Left colon (tissue), 2 donors: ENCODE measurements around the gene UBA7. TPM values are rescaled to one million over a fixed set of nuclear protein-coding genes. Genes with fewer than 3 reads are reported as not detected.
A peak's percentile ranks its signal among the peaks of the same experiment; 100 is the strongest.

Experiments used
- ATAC-seq: fragments of 200-7000 bp; cut with Tn5 transposase; one replicate; pipeline ENCODE4 v1.9.1; 2020; ENCODE audit warnings: mild to moderate bottlenecking, moderate library complexity
- DNase-seq, 2 donors: peaks; one replicate each; pipeline ENCODE4 v3.0.0-alpha.2; 2020
- intact Hi-C, 2 donors: fragments of 100-400 bp; cut with DNase I in 1 of 2; cut with micrococcal nuclease in 1 of 2; formaldehyde crosslinking; loops; one replicate each; pipeline versions ENCODE4 v1.11.2 to v1.14.0; 2022; cut with DNase I, micrococcal nuclease
- total RNA-seq, 2 donors: library from RNA; stranded (reverse); fragmentation: NEBNext Ultra II Directional; extraction: Animal tissue kit (Norgen Biotek cat#: 25700); gene quantifications; one replicate each; pipeline ENCODE4 v1.2.1, GENCODE V29; 2021
- donor health status: DM: no; HTN: no; CAD: no.
- donor health status: DM: yes; HTN: yes; CAD: no.

UBA7 gene
- total RNA-seq, 2 donors from 2014 or later, result 71.6 to 102 TPM

DNA sequence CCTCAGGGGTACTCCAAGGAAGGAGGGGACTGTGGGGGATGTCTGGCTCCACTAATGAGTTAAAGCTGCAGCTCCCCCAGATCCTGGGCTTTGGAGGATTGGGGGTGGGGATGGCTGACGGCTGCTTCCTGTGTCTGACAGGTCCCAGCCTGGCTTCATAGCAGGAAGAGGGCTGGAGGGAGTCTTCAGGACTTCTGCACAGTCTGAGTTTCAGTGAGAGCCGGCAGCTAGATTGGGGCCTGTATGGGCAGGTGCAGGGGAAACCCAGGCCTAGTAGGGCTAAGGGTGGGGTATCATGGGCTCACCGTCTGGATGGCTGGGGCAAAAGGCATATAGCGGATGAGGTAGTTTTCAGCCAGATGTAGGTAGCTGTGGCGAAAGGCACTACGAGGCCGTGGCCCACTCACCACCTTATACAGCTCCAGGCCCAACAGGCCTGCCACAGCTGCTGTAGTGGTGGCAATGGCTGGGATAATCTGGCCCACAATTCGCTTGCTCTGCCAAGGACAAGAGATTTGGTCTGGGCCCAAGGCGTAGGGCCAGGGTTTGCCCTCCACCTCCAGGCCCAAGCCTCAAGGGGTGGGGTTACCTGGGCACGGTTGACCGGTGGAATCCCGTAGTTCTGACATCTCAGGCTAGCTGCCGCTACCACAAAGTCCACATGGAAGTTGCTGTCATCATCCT lies 6.2 kb downstream of the UBA7 start:
- DNase-seq (no peak), ATAC-seq (no peak)
- intact Hi-C loops, result loop anchor here in 1 of 2 donors (10.0 kb wide), 1 partner anchor 97 kb away; the partner anchor contains the start of gene MST1R

- DNase-seq (no peak), ATAC-seq (no peak)
- intact Hi-C loops, result loop anchor here in 1 of 2 donors (10.0 kb wide), 1 partner anchor 98 kb away; the partner anchor contains the start of gene MST1R
Observed at GRCh38 chr3:49806850-49807249, 6.9 kb downstream of the UBA7 start.

DNA sequence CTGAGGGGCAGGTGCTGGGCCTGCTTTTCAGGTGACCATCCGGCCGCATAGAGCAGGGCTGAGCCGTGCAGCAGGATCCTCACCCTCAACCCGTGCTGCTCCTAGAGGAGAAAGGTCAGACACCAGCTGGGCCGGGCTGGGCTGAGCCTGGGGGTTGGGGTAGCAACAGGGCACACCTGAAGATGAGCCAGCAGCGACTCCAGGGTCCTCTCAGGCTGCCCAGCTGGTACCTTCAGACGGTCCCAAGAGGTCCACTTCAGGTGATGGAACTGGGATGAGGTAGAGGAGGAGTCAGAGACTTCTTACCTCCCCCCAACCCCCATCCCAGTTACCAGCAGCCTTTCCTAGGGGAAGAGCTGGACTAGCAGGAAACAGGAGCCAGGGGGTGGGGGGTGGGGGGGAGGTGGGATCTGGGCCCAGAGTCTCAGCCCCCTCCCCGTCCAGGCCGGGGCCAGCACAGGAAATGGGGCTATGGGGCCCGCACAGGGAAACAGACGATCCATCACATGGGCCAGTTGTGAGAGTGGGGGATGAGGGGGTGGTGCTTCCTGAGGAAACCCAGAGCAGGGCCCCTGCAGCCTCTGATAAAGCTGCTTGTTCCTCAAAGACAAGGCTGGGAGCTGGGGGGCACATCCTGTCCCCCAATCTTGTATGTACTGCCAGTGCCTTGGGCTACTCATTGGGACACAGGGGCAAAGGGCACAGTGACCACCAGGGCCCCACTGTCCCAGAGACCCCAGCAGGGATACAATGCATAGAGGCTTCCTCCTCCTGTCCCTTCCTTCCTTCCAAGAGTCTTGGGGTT lies 7.7 kb downstream of the UBA7 start:
- intact Hi-C loops, result loop anchor here in 1 of 2 donors (10.0 kb wide), 1 partner anchor 99 kb away; the partner anchor contains the start of gene MST1R
- DNase-seq (peak in 1 of 2 donors; percentile 46), ATAC-seq (no peak)

DNA sequence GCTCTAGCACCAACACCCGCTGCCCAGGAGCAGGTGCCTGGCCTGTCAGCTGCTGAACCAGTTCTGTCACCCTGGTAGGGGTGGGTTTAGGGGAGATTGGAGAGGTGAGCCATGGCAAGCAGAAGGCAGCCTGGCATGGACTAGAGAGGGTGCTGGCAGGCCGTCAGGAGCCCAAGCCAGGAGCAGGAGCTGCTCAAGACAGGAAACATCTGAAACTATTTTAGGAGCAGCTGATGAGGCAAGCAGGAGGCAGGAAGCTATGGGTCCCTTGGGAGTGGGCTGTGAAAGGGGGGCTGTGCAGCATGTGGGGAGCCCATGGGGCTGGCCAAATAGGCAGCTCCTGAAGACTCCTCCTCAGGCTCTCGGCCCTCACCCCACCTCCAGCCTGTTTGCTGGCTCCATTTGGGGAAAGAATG lies 8.4 kb downstream of the UBA7 start:
- intact Hi-C loops, result loop anchor here in 1 of 2 donors (10.0 kb wide), 1 partner anchor 99 kb away; the partner anchor contains the start of gene MST1R
- ATAC-seq (peak; percentile 21), DNase-seq (peak; percentile 50 to 57)

DNA sequence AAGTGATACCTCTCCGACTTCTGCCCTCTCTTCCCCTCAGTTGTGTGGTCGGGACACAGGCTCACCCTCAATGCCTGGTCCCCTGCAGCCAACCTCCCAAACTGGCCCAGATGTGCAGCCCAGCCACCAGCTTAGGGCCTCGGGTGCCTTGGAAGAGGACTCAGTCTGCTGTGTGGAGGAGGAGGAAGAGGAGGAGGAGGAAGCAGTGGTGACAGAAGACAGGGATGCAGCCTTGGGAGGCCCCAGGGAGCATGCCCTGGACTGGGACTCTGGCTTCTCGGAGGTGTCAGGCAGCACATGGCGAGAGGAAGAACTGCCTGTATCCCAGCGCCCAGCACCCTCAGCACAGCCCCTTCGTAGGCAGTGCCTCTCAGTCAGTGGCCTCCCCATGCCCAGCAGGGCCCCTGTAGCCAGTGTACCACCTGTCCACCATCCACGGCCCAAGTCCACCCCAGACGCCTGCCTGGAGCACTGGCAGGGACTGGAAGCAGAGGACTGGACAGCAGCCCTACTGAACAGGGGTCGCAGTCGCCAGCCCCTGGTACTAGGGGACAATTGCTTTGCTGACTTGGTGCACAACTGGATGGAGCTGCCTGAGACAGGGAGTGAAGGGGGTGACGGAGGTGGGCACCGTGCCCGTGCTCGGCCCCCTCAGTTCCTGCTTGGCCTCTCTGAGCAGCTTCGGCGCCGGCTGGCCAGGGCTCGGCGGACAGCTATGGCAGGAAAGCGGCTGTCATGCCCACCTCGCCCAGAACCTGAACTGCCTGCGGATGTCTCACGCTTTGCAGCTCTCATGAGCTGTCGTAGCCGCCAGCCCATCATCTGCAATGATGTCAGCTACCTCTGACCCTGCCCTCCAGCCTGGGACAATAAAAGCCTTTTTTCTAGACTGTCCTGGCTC lies 9.4 kb downstream of the UBA7 start:
- intact Hi-C loops, result loop anchor here in 1 of 2 donors (5.0 to 10.0 kb wide), 2 partner anchors 38 to 100 kb away; partner anchors contain the start of gene MST1R
- DNase-seq (peak in 1 of 2 donors; percentile 20), ATAC-seq (no peak)

DNA sequence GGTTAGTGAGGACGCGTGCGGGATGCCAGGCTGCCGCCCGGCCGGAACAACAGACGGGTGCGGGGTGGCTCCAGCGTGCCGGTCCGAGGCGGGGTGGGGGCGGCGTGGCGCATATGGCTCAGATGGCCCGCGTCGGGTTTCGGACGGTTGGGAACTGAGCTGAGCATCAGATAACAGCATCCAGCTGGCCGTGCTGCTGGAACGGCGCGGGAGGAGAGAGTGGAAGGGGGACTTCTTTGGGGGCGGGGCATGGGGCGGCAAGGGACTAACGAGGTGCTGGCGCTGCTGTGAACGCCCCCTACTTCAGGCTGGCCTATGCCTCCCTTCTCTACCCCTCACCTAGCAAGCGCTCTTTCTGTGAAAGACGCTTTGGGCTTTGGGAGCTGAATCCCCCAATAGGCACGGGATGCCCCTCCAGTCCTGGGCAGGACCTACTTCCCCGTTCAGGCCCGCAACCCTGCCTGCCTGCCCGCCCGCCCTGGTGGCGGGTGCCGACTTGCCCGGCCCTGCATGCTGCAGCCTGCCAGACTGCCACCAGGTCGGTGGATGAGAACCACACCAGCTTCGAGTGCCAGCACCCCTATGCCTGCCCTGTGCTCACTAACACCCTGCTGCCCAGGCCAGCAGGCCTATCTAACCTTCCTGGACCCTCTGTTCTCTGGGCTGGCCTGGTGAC lies 10.2 kb downstream of the UBA7 start:
- intact Hi-C loops, result loop anchor here in 1 of 2 donors (5.0 to 10.0 kb wide), 2 partner anchors 39 to 101 kb away; partner anchors contain the start of gene MST1R
- peak in 1 of 2 donors; percentile 63 for DNase-seq
- no peak for ATAC-seq

DNA sequence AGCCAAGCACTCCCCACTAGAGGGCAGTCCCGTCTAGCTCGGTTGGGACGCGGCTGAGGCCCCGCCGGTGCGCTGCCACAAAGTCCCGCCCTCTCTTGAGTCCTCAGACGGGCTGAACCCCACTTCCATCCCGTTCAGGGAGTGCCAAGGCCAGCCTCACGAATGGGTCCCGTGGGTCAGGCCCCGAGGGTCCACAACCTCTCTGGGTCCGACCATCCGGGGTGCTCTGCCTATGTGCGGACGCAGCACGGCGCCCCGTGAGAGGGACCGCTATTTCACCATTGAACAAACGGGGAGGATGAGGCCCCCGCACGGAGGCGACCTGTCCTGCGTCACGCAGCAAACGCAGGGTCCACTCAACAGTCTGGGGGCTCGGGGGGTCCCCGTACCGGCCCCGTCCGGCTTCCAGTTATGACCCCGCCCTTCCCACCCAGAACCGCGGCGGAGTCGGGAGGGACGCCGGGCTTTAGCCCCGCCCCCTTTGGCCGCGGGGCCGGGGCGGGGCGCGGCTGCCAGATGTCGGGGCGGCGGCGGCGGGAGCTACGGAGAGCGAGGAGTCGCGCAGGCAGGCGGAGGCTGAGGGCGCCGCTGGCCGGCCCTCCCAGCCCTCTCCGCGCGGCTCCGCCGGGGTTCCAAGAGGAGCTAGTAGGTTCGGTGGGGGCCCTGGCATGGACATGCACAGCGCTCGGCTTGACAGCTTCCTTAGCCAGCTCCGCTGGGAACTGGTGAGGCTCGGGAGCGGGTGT lies 10.9 kb downstream of the UBA7 start, which contains the start of gene INKA1:
INKA1 (plus strand) TSS at position 543 of the 746 bp plus-strand sequence; CDS start at position 675, 132 bp downstream.
- intact Hi-C loops, result loop anchor here in 1 of 2 donors (5.0 to 10.0 kb wide), 2 partner anchors 39 to 102 kb away; partner anchors contain the start of gene MST1R
- DNase-seq (peak; percentile 90 to 95), ATAC-seq (peak; percentile 88)

- no peak for ATAC-seq
- intact Hi-C loops, result loop anchor here in 1 of 2 donors (5.0 to 10.0 kb wide), 2 partner anchors 41 to 104 kb away; partner anchors contain the start of gene MST1R
- no peak for DNase-seq
Observed at GRCh38 chr3:49801160-49801559, 12.6 kb downstream of the UBA7 start.

DNA sequence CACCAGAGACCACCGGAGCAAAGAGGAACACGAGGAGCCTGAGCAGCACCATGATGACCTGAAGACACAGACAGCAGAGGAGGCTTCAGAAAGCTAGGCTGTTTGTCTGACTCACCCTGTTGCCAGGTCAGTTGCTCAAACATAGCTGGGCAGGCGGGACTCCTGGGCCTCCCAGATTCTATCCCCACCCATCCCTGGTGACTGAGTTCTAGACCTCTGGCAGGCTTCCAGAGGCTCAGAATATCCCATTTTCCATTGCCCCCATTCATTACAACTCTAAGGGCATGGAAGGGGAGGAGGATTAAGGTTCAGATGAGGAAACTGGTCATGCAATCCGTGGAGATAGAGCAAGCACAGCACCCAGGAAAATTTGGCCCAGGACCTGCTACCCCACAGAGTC lies 14.0 kb downstream of the UBA7 start, which contains the start of gene CDHR4:
CDHR4 (minus strand) TSS at position 113 of the 400 bp plus-strand sequence; CDS start at position 52, 61 bp downstream.
- intact Hi-C loops, result loop anchor here in 1 of 2 donors (5.0 to 10.0 kb wide), 2 partner anchors 43 to 105 kb away; partner anchors contain the start of gene MST1R
- no peak for DNase-seq
- ATAC-seq, result no peak

DNA sequence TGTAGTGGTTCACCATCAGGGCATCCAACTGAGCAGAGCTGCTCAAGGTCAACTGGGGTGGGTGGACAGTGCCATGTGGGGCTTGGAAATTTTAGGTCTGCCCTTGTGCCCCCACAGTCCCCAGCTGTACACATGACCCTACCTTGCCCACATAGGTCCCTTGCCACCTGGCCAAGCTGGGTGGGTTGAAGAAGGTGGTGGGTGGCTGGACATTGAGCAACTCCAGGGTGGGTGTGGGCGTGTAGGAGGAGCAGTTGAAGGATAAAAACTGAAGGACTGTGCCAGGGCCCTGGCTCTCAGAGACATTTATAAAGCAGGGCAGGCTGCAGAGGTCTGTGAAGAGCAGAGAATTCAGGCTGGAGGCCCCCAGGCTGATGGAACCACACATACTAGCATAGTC lies 14.6 kb downstream of the UBA7 start:
- intact Hi-C loops, result no loop called here
- ATAC-seq (no peak), DNase-seq (no peak)

- intact Hi-C loops, result no loop called here
- ATAC-seq, result no peak
- DNase-seq, result no peak
Observed at GRCh38 chr3:49794926-49795905, 18.5 kb downstream of the UBA7 start.

- ATAC-seq, result no peak
- intact Hi-C loops, result no loop called here
Observed at GRCh38 chr3:49794431-49794830, 19.3 kb downstream of the UBA7 start.

GRCh38 chr3:49793486-49794085 lies 20.2 kb downstream of the UBA7 start:
- intact Hi-C loops, result no loop called here
- no peak for ATAC-seq
- DNase-seq, result no peak

More at GRCh38 chr3:49794431-49794830, 19.3 kb downstream of the UBA7 start:
- DNase-seq, result no peak

DNA sequence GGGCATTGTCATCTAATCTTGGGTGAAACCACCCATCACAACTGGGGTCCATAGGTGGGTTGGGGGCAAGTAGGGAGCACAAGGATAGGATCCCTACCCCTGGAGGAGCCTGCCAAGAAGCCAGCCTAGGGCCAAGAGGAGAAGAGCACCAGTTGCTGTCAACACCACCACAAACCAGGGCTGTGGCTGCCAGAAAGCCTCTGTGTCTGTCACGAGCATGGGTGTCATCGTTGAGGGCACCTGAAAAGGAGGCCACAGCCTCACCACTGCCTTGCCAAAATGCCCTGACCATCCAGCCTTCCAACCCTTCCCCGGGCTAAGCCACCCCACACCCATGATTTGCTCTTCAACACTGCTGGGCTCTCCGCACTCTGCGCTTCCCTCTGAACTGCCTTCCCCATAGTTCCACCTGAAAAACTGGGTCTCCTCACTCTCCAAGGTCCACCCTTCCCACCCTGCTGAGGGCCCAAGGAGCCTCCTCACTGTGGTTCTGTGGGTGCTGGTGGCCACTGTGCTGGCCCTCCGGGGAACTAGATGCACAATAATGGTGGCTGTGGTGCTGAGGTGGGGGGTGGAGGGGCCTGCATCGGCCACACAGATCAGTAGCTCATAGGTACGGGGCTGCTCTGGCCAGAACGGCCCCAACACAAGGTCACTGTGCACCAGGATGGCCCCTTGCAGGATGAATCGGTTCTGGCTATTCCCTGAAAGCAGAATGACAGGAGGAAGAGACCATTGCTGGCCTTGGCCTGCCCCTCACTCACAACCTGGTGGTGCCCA lies 21.2 kb downstream of the UBA7 start:
- intact Hi-C loops, result no loop called here
- DNase-seq, result no peak
- ATAC-seq, result no peak

- no peak for DNase-seq
- no peak for ATAC-seq
- intact Hi-C loops, result no loop called here
Observed at GRCh38 chr3:49791571-49791970, 22.2 kb downstream of the UBA7 start.
